ENCODE measurements around the gene ZNF398. TPM values are rescaled to one million over a fixed set of nuclear protein-coding genes. Genes with fewer than 3 reads are reported as not detected.

Gene ZNF398
- total RNA-seq, 1 donor from 2014 or later: 14.5 TPM

GRCh38 chr7:149104214-149104613 lies 43.0 kb upstream of the ZNF398 start:
- no peak for ATAC-seq
- peak; percentile 53 for DNase-seq
- Histone ChIP-seq H3K27me3 (no peaks in the 10 kb centered on the region), H3K36me3 (no peaks in the 10 kb centered on the region), H3K9me3 (no peaks in the 10 kb centered on the region), H3K4me1 (no peaks in the 10 kb centered on the region), H3K27ac (no peak overlapping the region), H3K4me3 (no peak overlapping the region)
- intact Hi-C loops (cut with DNase I): no loop called here
- no peak for TF ChIP-seq CTCF (IDR thresholded peaks at IDR 0.05)

GRCh38 chr7:149104749-149105148 lies 42.5 kb upstream of the ZNF398 start:
- Histone ChIP-seq H3K36me3 (no peaks in the 10 kb centered on the region), H3K27me3 (no peaks in the 10 kb centered on the region), H3K4me3 (no peak overlapping the region), H3K9me3 (no peaks in the 10 kb centered on the region), H3K27ac (no peak overlapping the region), H3K4me1 (no peaks in the 10 kb centered on the region)
- ATAC-seq: peak; percentile 24
- intact Hi-C loops (cut with DNase I): no loop called here
- DNase-seq: peak; percentile 50
- no peak for TF ChIP-seq CTCF (IDR thresholded peaks at IDR 0.05)

- Histone ChIP-seq H3K4me1 (no peaks in the 10 kb centered on the region), H3K4me3 (no peak overlapping the region), H3K36me3 (no peaks in the 10 kb centered on the region), H3K9me3 (no peaks in the 10 kb centered on the region), H3K27me3 (no peaks in the 10 kb centered on the region), H3K27ac (no peak overlapping the region)
- TF ChIP-seq CTCF (IDR thresholded peaks at IDR 0.05): no peak
- DNase-seq (no peak), ATAC-seq (no peak)
- intact Hi-C loops (cut with DNase I): no loop called here
These were observed 37.3 kb upstream of the ZNF398 start for GRCh38 chr7:149109969-149110368.

- DNase-seq (no peak), ATAC-seq (no peak)
- Histone ChIP-seq H3K4me1 (peaks cover 17% of the 10 kb centered on the region), H3K27me3 (no peaks in the 10 kb centered on the region), H3K4me3 (peak overlapping the region; percentile 98), H3K27ac (peak overlapping the region; percentile 96), H3K36me3 (peaks cover 9% of the 10 kb centered on the region), H3K9me3 (no peaks in the 10 kb centered on the region)
- intact Hi-C loops (cut with DNase I): no loop called here
- no peak for TF ChIP-seq CTCF (IDR thresholded peaks at IDR 0.05)
These were observed 21.9 kb upstream of the ZNF398 start for GRCh38 chr7:149125189-149125862.

GRCh38 chr7:149125863-149126661 lies 21.2 kb upstream of the ZNF398 start, which contains the start of gene ZNF425:
Gene ZNF425, minus strand, starts transcription at chr7:149126324. Its CDS starts 111 bp downstream, at chr7:149126213.
- peak; percentile 94 for TF ChIP-seq CTCF (IDR thresholded peaks at IDR 0.05)
- H3K4me1 ChIP-seq: peaks cover 17% of the 10 kb centered on the region
- ATAC-seq (peak; percentile 99), DNase-seq (peak; percentile 97)
- peak within 1 kb of the TSS; percentile 96 for H3K27ac ChIP-seq
- peaks cover 16% of the 10 kb centered on the region for H3K36me3 ChIP-seq
- H3K27me3 ChIP-seq: no peaks in the 10 kb centered on the region
- H3K4me3 ChIP-seq: peak within 1 kb of the TSS; percentile 98
- intact Hi-C loops (cut with DNase I): no loop called here
- H3K9me3 ChIP-seq: peaks cover 6% of the 10 kb centered on the region
